Left ventricle myocardium inferior (tissue), 1 donor: ENCODE measurements around the gene ANKH. TPM values are rescaled to one million over a fixed set of nuclear protein-coding genes. Genes with fewer than 3 reads are reported as not detected.
"Not testable (repeated sequence)": the region's sequence is repeated elsewhere in the genome, so short reads cannot be mapped to it uniquely, and the experiment has no call there.

Experiments
- DNase-seq: peaks from one replicate; pipeline ENCODE4 v3.0.0-alpha.2; 2020
- H3K27ac ChIP-seq: fragments of 200-600 bp; replicated peaks from 2 replicates; pipeline ENCODE4 v1.8.0; 2021
- H3K27me3 ChIP-seq: fragments of 200-600 bp; 2 replicates; pipeline ENCODE4 v1.8.0; 2021; ENCODE audit warnings: low read depth
- H3K36me3 ChIP-seq: fragments of 200-600 bp; 2 replicates; pipeline ENCODE4 v1.8.0; 2021
- H3K4me1 ChIP-seq: fragments of 200-600 bp; 2 replicates; pipeline ENCODE4 v1.8.0; 2021
- H3K4me3 ChIP-seq: fragments of 200-600 bp; 2 replicates; pipeline ENCODE4 v1.8.0; 2021; ENCODE audit warnings: mild to moderate bottlenecking, moderate library complexity
- H3K9me3 ChIP-seq: fragments of 200-600 bp; replicated peaks from 2 replicates; pipeline ENCODE4 v1.8.0; 2021
- intact Hi-C: fragments of 100-400 bp; cut with micrococcal nuclease; formaldehyde crosslinking; loops from one replicate; pipeline ENCODE4 v1.11.0; 2022
- total RNA-seq: library from RNA; stranded (reverse); fragmentation: NEBNext Ultra II Directional; extraction: Animal tissue kit (Norgen Biotek cat#: 25700); gene quantifications from one replicate; pipeline ENCODE4 v1.2.1, GENCODE V29; 2021
- TF ChIP-seq, protein P1 (sequence below): fragments of 200-600 bp; IDR thresholded peaks from 2 replicates; pipeline ENCODE4 v1.8.0; 2021; ENCODE audit warnings: antibody characterized with exemption, mild to moderate bottlenecking, borderline replicate concordance
- donor health status: DM: no; HTN: yes; CAD: no; lungs with severe emphysema.

Gene ANKH
- total RNA-seq, 1 donor from 2014 or later = 227 TPM

DNA sequence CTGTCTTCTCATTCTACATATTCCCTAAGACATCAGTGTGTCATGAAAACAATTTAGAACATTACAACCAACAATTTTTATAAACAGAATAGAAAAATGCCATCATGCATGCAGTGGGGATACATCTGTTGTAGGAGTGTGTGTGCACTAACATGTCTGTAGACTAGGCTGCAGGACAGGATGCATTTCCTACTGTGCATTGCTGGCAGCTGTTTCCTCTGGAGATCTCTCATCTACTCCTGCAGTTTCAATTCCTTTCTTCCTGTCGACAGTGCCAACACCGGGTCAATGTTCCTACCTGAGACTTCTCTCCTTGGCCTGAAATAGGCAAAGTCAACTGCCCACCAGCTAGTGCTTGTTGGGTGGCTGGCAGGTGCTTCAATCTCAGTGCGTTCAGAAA lies 69.8 kb downstream of the ANKH start:
- no peak for DNase-seq
- Histone ChIP-seq H3K27me3 (no peaks in the 10 kb centered on the region), H3K4me3 (no peak overlapping the region), H3K36me3 (no peaks in the 10 kb centered on the region), H3K4me1 (peaks cover 55% of the 10 kb centered on the region), H3K9me3 (no peaks in the 10 kb centered on the region), H3K27ac (no peak overlapping the region)
- intact Hi-C loops = no loop called here
- TF ChIP-seq, protein P1, sequence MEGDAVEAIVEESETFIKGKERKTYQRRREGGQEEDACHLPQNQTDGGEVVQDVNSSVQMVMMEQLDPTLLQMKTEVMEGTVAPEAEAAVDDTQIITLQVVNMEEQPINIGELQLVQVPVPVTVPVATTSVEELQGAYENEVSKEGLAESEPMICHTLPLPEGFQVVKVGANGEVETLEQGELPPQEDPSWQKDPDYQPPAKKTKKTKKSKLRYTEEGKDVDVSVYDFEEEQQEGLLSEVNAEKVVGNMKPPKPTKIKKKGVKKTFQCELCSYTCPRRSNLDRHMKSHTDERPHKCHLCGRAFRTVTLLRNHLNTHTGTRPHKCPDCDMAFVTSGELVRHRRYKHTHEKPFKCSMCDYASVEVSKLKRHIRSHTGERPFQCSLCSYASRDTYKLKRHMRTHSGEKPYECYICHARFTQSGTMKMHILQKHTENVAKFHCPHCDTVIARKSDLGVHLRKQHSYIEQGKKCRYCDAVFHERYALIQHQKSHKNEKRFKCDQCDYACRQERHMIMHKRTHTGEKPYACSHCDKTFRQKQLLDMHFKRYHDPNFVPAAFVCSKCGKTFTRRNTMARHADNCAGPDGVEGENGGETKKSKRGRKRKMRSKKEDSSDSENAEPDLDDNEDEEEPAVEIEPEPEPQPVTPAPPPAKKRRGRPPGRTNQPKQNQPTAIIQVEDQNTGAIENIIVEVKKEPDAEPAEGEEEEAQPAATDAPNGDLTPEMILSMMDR = no peak

DNA sequence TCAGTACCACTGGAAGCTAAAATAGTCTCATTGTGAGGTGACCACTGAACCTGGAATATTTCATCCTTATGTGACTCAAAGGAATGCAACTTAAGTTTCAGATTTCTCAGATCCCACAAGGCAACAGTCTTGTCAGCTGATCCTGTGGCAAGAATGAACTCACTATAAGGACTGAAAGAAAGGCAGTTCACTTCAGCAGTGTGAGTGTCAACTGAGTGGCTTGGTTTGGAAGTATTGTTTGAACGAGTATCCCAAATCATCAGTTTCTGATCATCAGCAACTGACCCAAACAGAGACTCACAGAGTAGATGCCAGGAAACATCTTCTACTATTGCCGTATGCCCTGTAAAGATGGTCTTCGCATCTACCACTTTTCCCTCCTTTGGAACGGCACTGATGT lies 74.2 kb downstream of the ANKH start:
- H3K4me3 ChIP-seq, H3K36me3 ChIP-seq, intact Hi-C loops, H3K27me3 ChIP-seq, H3K9me3 ChIP-seq, DNase-seq, H3K27ac ChIP-seq: not testable (repeated sequence)
- H3K4me1 ChIP-seq = peaks cover 32% of the 10 kb centered on the region

GRCh38 chr5:14794583-14795230 lies 76.9 kb downstream of the ANKH start:
- DNase-seq = no peak
- no peaks in the 10 kb centered on the region for H3K36me3 ChIP-seq
- H3K27ac ChIP-seq = no peak overlapping the region
- H3K27me3 ChIP-seq = no peaks in the 10 kb centered on the region
- no peaks in the 10 kb centered on the region for H3K9me3 ChIP-seq
- H3K4me3 ChIP-seq = no peak overlapping the region
- peaks cover 22% of the 10 kb centered on the region for H3K4me1 ChIP-seq
- intact Hi-C loops = no loop called here
- TF ChIP-seq, protein P1 = no peak

DNA sequence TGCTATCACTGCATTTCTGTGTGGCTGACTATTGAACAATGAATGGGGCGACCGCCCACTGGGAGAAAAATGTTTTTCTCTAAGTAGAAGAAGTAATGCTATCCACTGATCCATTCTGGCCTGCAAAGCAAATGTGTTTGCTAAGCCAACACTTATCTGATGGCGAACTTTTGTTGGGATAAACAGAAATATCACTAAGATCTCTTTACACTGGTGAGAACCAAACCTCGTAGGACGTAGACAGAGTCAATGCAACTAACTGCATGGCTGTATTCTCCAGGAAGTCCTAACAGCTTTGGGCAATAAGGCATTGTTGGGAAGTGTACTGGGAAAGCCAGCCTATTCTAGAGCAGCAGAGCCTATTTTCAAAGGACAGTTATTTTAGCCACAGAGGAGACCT lies 77.7 kb downstream of the ANKH start:
- H3K4me3 ChIP-seq = no peak overlapping the region
- intact Hi-C loops = no loop called here
- no peaks in the 10 kb centered on the region for H3K36me3 ChIP-seq
- no peaks in the 10 kb centered on the region for H3K9me3 ChIP-seq
- H3K27ac ChIP-seq = no peak overlapping the region
- DNase-seq = no peak
- H3K27me3 ChIP-seq = no peaks in the 10 kb centered on the region
- H3K4me1 ChIP-seq = peaks cover 26% of the 10 kb centered on the region
- TF ChIP-seq, protein P1 = no peak

GRCh38 chr5:14790911-14791310 lies 80.7 kb downstream of the ANKH start:
- intact Hi-C loops = no loop called here
- Histone ChIP-seq H3K4me1 (peaks cover 37% of the 10 kb centered on the region), H3K27me3 (no peaks in the 10 kb centered on the region), H3K36me3 (no peaks in the 10 kb centered on the region), H3K9me3 (no peaks in the 10 kb centered on the region), H3K27ac (peak overlapping the region; percentile 36), H3K4me3 (no peak overlapping the region)
- TF ChIP-seq, protein P1 = no peak
- no peak for DNase-seq

DNA sequence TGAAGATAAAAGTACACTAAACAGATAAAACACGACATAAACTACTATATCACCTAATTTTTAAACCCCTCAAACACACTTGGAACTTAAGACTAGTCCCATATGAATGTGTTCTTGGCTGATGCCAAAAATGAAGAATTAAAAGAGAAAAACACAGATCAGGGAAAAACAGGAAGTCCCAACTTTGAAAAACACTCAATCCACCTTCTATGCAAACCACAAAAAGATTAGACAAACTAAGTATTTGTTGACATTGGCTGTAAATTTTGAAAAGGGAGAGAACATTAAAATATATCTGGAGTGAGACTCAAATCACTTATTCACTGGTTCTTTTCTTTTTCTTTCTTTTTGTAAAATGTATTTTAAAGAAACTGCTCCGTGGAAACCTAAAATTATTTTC lies 81.4 kb downstream of the ANKH start:
- peak overlapping the region; percentile 36 for H3K27ac ChIP-seq
- H3K27me3 ChIP-seq = no peaks in the 10 kb centered on the region
- peaks cover 37% of the 10 kb centered on the region for H3K4me1 ChIP-seq
- H3K9me3 ChIP-seq = no peaks in the 10 kb centered on the region
- intact Hi-C loops = no loop called here
- DNase-seq = no peak
- no peaks in the 10 kb centered on the region for H3K36me3 ChIP-seq
- TF ChIP-seq, protein P1 = no peak
- no peak overlapping the region for H3K4me3 ChIP-seq
